ENCODE data around the gene PF4V1. TPM values are rescaled to one million over a fixed set of nuclear protein-coding genes. Genes with fewer than 3 reads are reported as not detected.

The PF4V1 gene
- total RNA-seq, 1 donor from 2014 or later, result not detected

DNA sequence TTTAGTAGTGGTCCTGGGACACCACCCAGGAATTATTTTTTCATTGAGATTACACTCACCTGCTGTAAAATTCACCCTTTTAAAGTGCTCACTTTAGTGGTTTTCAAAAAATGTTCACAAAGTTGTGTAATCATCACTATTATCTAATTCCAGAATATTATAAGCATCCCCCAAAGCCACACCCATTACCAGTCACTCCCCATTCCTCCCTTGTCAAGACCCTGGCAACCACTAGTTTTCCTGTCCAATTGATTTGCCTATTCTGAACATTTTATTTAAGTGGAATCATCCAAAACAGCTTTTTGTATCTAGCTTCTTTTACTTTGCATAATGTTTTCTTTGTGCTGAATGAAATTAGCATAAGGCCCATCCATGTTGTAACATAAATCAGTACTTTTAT lies 29.3 kb upstream of the PF4V1 start:
- Histone ChIP-seq H3K36me3 (no peaks in the 10 kb centered on the region), H3K4me3 (no peak overlapping the region), H3K27ac (no peak overlapping the region), H3K4me1 (no peaks in the 10 kb centered on the region), H3K27me3 (no peaks in the 10 kb centered on the region), H3K9me3 (no peaks in the 10 kb centered on the region)
- TF ChIP-seq, protein P1, sequence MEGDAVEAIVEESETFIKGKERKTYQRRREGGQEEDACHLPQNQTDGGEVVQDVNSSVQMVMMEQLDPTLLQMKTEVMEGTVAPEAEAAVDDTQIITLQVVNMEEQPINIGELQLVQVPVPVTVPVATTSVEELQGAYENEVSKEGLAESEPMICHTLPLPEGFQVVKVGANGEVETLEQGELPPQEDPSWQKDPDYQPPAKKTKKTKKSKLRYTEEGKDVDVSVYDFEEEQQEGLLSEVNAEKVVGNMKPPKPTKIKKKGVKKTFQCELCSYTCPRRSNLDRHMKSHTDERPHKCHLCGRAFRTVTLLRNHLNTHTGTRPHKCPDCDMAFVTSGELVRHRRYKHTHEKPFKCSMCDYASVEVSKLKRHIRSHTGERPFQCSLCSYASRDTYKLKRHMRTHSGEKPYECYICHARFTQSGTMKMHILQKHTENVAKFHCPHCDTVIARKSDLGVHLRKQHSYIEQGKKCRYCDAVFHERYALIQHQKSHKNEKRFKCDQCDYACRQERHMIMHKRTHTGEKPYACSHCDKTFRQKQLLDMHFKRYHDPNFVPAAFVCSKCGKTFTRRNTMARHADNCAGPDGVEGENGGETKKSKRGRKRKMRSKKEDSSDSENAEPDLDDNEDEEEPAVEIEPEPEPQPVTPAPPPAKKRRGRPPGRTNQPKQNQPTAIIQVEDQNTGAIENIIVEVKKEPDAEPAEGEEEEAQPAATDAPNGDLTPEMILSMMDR (IDR thresholded peaks at IDR 0.05), result no peak
- TF ChIP-seq POLR2A (IDR thresholded peaks at IDR 0.05) (no peak), POLR2AphosphoS5 (IDR thresholded peaks at IDR 0.05; ENCODE audit: insufficient read depth in 1 of 2, low read depth in 1 of 2) (no peak)
- DNase-seq (ENCODE audit: extremely low spot score in 2 of 2), result no peak
- intact Hi-C loops (cut with DNase I), result no loop called here

DNA sequence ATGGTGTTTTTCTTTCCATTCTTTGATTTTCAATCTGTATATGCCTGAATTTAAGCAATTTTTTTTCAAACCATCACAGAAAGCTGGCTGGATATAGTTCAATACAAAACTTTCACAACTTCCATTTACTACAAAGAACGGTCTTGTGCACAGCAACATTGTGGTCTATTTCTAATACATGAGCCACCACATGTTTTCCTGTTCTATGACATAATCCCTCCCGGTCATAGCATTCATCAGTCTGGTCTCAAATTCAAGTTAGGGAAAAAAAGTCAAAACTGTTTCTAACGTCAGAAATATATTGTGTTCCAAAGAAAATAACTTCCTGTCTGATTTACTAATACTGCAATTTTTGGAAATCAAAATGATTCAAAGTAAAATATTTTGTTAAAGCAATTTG lies 24.1 kb upstream of the PF4V1 start:
- Histone ChIP-seq H3K27ac (no peak overlapping the region), H3K9me3 (no peaks in the 10 kb centered on the region), H3K36me3 (no peaks in the 10 kb centered on the region), H3K4me3 (no peak overlapping the region), H3K27me3 (no peaks in the 10 kb centered on the region), H3K4me1 (no peaks in the 10 kb centered on the region)
- TF ChIP-seq POLR2A (IDR thresholded peaks at IDR 0.05) (no peak), POLR2AphosphoS5 (IDR thresholded peaks at IDR 0.05; ENCODE audit: insufficient read depth in 1 of 2, low read depth in 1 of 2) (no peak)
- TF ChIP-seq, protein P1 (IDR thresholded peaks at IDR 0.05), result no peak
- intact Hi-C loops (cut with DNase I), result no loop called here
- DNase-seq (ENCODE audit: extremely low spot score in 2 of 2), result no peak

DNA sequence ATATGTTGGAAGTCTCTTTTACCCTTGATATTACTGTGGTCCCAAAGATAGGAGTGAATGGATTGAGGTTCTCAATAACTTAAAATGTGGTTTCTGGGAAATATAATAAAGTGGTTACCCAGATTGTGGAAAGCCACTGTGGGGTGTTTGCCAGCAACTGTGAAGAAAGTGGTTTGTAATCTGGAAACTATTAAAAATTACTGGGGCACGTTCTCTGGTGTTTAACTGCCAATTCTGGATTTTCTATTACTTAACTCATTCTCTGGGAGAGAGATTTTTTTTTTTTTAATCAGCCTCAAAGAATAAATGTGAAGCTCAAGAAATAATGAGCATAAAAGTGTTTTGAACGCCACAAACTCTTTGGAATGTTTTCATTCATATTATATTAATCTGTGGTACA lies 21.5 kb upstream of the PF4V1 start:
- TF ChIP-seq POLR2AphosphoS5 (IDR thresholded peaks at IDR 0.05; ENCODE audit: insufficient read depth in 1 of 2, low read depth in 1 of 2), result no peak
- TF ChIP-seq, protein P1 (IDR thresholded peaks at IDR 0.05), result no peak
- TF ChIP-seq POLR2A (IDR thresholded peaks at IDR 0.05), result no peak
- Histone ChIP-seq H3K4me3 (no peak overlapping the region), H3K36me3 (no peaks in the 10 kb centered on the region), H3K4me1 (peaks cover 2% of the 10 kb centered on the region), H3K27me3 (no peaks in the 10 kb centered on the region), H3K9me3 (no peaks in the 10 kb centered on the region), H3K27ac (no peak overlapping the region)
- intact Hi-C loops (cut with DNase I), result no loop called here
- no peak for DNase-seq (ENCODE audit: extremely low spot score in 2 of 2)

DNA sequence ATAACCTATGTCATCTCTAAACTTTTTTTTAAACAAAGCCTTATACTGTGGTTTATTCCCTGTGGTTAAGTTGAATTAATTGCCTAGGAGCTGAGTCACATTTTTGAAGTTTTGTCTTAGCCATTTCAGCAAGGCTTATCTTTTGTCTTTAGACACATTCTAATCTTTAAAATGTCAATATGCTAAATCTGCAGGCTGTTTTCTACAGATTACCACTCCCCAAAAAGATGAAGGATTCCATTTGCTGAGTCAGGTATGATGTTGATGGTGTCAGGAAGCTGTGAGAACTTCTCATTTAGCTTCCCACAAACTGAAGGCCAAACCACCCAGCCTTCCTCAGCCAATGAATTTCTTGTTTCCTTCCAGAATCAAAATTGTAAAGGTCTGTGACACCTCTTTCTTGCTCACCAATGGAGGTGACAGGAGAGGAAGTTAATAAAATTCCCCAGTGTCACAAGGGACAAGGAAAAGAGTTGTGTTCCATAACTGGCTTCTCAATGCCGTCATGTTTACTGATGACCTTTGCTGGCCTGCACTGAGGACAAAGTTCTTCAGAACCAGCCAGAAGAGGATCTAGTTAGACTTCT lies 20.4 kb upstream of the PF4V1 start:
- Histone ChIP-seq H3K27me3 (no peaks in the 10 kb centered on the region), H3K9me3 (no peaks in the 10 kb centered on the region), H3K27ac (no peak overlapping the region), H3K4me3 (no peak overlapping the region), H3K4me1 (peaks cover 9% of the 10 kb centered on the region), H3K36me3 (no peaks in the 10 kb centered on the region)
- TF ChIP-seq POLR2AphosphoS5 (IDR thresholded peaks at IDR 0.05; ENCODE audit: insufficient read depth in 1 of 2, low read depth in 1 of 2), result no peak
- DNase-seq (ENCODE audit: extremely low spot score in 2 of 2), result no peak
- intact Hi-C loops (cut with DNase I), result no loop called here

DNA sequence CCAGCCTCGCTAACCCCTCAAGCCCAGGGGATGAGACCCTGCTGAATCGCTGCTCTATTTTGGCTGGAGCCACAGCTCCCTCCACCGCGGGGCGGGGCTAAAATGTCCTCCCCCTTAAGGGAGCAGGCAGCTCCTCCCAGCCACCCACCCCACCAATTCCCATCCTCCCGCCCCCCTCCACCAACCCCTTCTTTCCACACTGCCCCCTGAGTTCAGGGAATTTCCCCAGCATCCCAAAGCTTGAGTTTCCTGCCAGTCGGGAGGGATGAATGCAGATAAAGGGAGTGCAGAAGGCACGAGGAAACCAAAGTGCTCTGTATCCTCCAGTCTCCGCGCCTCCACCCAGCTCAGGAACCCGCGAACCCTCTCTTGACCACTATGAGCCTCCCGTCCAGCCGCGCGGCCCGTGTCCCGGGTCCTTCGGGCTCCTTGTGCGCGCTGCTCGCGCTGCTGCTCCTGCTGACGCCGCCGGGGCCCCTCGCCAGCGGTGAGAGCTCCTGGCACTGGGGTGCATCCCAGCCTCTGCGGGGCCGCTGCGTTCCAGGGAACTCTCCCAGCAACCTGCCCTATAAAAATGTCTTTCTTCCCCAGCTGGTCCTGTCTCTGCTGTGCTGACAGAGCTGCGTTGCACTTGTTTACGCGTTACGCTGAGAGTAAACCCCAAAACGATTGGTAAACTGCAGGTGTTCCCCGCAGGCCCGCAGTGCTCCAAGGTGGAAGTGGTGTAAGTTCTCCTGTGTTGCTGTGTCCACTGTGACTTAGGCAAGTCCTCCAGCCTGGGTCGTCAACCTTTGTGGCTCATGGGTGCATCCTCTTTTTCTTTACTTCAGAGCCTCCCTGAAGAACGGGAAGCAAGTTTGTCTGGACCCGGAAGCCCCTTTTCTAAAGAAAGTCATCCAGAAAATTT lies 16.5 kb upstream of the PF4V1 start, which contains the start of gene CXCL6:
Gene CXCL6, plus strand, starts transcription at position 306 of the 907 bp plus-strand sequence. Its CDS starts 73 bp downstream, at position 379.
- H3K27ac ChIP-seq, result peak within 1 kb of the TSS; percentile 30
- intact Hi-C loops (cut with DNase I), result no loop called here

More for the DNA sequence above, 16.5 kb upstream of the PF4V1 start, which contains the start of gene CXCL6:
- Histone ChIP-seq H3K27me3 (no peaks in the 10 kb centered on the region), H3K36me3 (no peaks in the 10 kb centered on the region), H3K4me1 (peaks cover 9% of the 10 kb centered on the region), H3K4me3 (peak within 1 kb of the TSS; percentile 44 to 49), H3K9me3 (no peaks in the 10 kb centered on the region)
- DNase-seq (ENCODE audit: extremely low spot score in 2 of 2), result no peak
- no peak for TF ChIP-seq POLR2A (IDR thresholded peaks at IDR 0.05)
- TF ChIP-seq, protein P1 (IDR thresholded peaks at IDR 0.05), result no peak
- no peak for TF ChIP-seq POLR2AphosphoS5 (IDR thresholded peaks at IDR 0.05; ENCODE audit: insufficient read depth in 1 of 2, low read depth in 1 of 2)

Measured in vagina (tissue), 2 donors.